SK-N-MC (cell line): ENCODE data around the gene BRD3OS.

Experiments
- EZH2 ChIP-seq: fragments of 200-600 bp; sonication (generic); IDR thresholded peaks from one replicate; pipeline ENCODE4 v1.6.1; 2017; ENCODE audit warnings: antibody characterized with exemption
- FOXP2 ChIP-seq: optimal IDR thresholded peaks from 2 replicates; pipeline ENCODE3; 2011; ENCODE audit warnings: mild to moderate bottlenecking, moderate library complexity; ENCODE audit not compliant: insufficient read depth; ENCODE audit errors: extremely low read length, control extremely low read depth
- POLR2AphosphoS5 ChIP-seq: IDR thresholded peaks from 2 replicates; pipeline ENCODE4 v1.6.1; 2012; ENCODE audit warnings: mild to moderate bottlenecking, low read depth, low read length, borderline replicate concordance

GRCh38 chr9:134026981-134027380 lies 1.7 kb downstream of the BRD3OS start:
- TF ChIP-seq EZH2, result no peak
- no peak for TF ChIP-seq FOXP2
- no peak for TF ChIP-seq POLR2AphosphoS5
